Measurements from ENCODE around the gene TNK2. TPM values are rescaled to one million over a fixed set of nuclear protein-coding genes. Genes with fewer than 3 reads are reported as not detected.

The TNK2 gene
- total RNA-seq, 1 experiment from 2014 or later: 55.1 TPM

GRCh38 chr3:195893044-195893395, 15.3 kb downstream of the TNK2 start:
- ChIA-PET CTCF (interaction anchor here (2.0 to 4.8 kb wide), 3 partner anchors 16 to 35 kb away, joined by 8 to 53 read pairs (median 37); no protein-coding TSS in a partner anchor), POLR2A (no interaction called here), RAD21 (ENCODE audit: low non-redundant PET in 1 of 2, low total read pairs in 2 of 2, uncharacterized antibody in 2 of 2, unreplicated experiment in 2 of 2) (no interaction called here)
- DNase-seq (ENCODE audit: low read depth, low spot score) (no peak), ATAC-seq (no peak)
- intact Hi-C loops (cut with micrococcal nuclease): no loop called here
- H4K20me1 ChIP-seq (ENCODE audit: insufficient read depth): no peaks in the 10 kb centered on the region
- H3K9ac ChIP-seq (ENCODE audit: low read length): no peak overlapping the region
- peaks cover 15 to 36% of the 10 kb centered on the region in 2 experiments for H3K4me1 ChIP-seq (ENCODE audit: control insufficient read depth in 1 of 2, insufficient read depth in 2 of 2, low read length in 2 of 2)
- no peak overlapping the region for H3K27ac ChIP-seq (ENCODE audit: low read depth, low read length)
- H3K79me2 ChIP-seq (ENCODE audit: insufficient read depth, low read length): no peaks in the 10 kb centered on the region
- no peaks in the 10 kb centered on the region for H3K9me3 ChIP-seq (ENCODE audit: control insufficient read depth in 1 of 2, insufficient read depth in 1 of 2, low read depth in 1 of 2, low read length in 2 of 2)
- no peak overlapping the region for H3K4me2 ChIP-seq (ENCODE audit: low read length)
- TF ChIP-seq YY1 (IDR thresholded peaks at IDR 0.05; ENCODE audit: extremely low read depth, insufficient replicate concordance, low read depth, low read length) (no peak), EZH2phosphoT487 (IDR thresholded peaks at IDR 0.05; ENCODE audit: borderline replicate concordance) (no peak), JUND (IDR thresholded peaks at IDR 0.05) (no peak), POLR2AphosphoS5 (IDR thresholded peaks at IDR 0.05; ENCODE audit: low read depth, low read length) (no peak)
- BruUV-seq (replicated peaks): no TSS peak
- no peak overlapping the region for H2AFZ ChIP-seq (ENCODE audit: low read depth, low read length, poor library complexity, severe bottlenecking)
- no peaks in the 10 kb centered on the region; a peak in 1 of 4 replicates for H3K36me3 ChIP-seq (ENCODE audit: control insufficient read depth in 1 of 2, insufficient read depth in 2 of 2, low read length in 2 of 2)
- no peaks in the 10 kb centered on the region for H3K27me3 ChIP-seq (ENCODE audit: insufficient read depth, low read length)
- no peaks in the 10 kb centered on the region for H3K9me2 ChIP-seq (ENCODE audit: insufficient read depth)
- no peak overlapping the region for H3K4me3 ChIP-seq (replicated peaks in 1 of 2; ENCODE audit: low read depth in 1 of 2, low read length in 2 of 2)

GRCh38 chr3:195892105-195893043, 16.0 kb downstream of the TNK2 start:
- H3K9ac ChIP-seq (ENCODE audit: low read length): no peak overlapping the region
- H3K4me2 ChIP-seq (ENCODE audit: low read length): no peak overlapping the region
- POLR2A ChIA-PET: no interaction called here
- no peak overlapping the region for H3K4me3 ChIP-seq (replicated peaks in 1 of 2; ENCODE audit: low read depth in 1 of 2, low read length in 2 of 2)
- TF ChIP-seq JUND (IDR thresholded peaks at IDR 0.05) (no peak), POLR2A (IDR thresholded peaks at IDR 0.05; ENCODE audit: borderline replicate concordance, extremely low read depth, insufficient read depth, insufficient read length) (no peak), SP1 (IDR thresholded peaks at IDR 0.05; ENCODE audit: low read depth) (no peak), SRF (IDR thresholded peaks at IDR 0.05; ENCODE audit: low read depth) (no peak), CTCF (IDR thresholded peaks at IDR 0.05 in 2 of 3, conservative IDR thresholded peaks at IDR 0.05 in 1 of 3; ENCODE audit: borderline replicate concordance in 1 of 3, insufficient read depth in 1 of 3, low read depth in 2 of 3, low read length in 2 of 3) (no peak), CEBPB (IDR thresholded peaks at IDR 0.05; ENCODE audit: low read depth) (no peak), EZH2 (IDR thresholded peaks at IDR 0.05) (no peak), CBX3 (IDR thresholded peaks at IDR 0.05; ENCODE audit: low read depth) (no peak), FOSL1 (IDR thresholded peaks at IDR 0.05; ENCODE audit: low read depth) (no peak), MAX (IDR thresholded peaks at IDR 0.05) (no peak), YY1 (IDR thresholded peaks at IDR 0.05; ENCODE audit: extremely low read depth, insufficient replicate concordance, low read depth, low read length) (no peak), ZBTB33 (IDR thresholded peaks at IDR 0.05; ENCODE audit: extremely low read depth, insufficient replicate concordance, low read length) (no peak), SIN3A (IDR thresholded peaks at IDR 0.05; ENCODE audit: low read depth) (no peak), POLR2AphosphoS5 (IDR thresholded peaks at IDR 0.05; ENCODE audit: low read depth, low read length) (no peak)
- H2AFZ ChIP-seq (ENCODE audit: low read depth, low read length, poor library complexity, severe bottlenecking): no peak overlapping the region
- no TSS peak for BruUV-seq (replicated peaks)
- DNase-seq (ENCODE audit: low read depth, low spot score) (no peak), ATAC-seq (no peak)
- CTCF ChIA-PET: interaction anchor here (1.1 to 2.3 kb wide), 2 partner anchors 33 to 35 kb away, joined by 3 to 53 read pairs; no protein-coding TSS in a partner anchor
- no peaks in the 10 kb centered on the region for H3K9me3 ChIP-seq (ENCODE audit: control insufficient read depth in 1 of 2, insufficient read depth in 1 of 2, low read depth in 1 of 2, low read length in 2 of 2)
- H3K36me3 ChIP-seq (ENCODE audit: control insufficient read depth in 1 of 2, insufficient read depth in 2 of 2, low read length in 2 of 2): no peaks in the 10 kb centered on the region; a peak in 1 of 4 replicates
- H3K27me3 ChIP-seq (ENCODE audit: insufficient read depth, low read length): no peaks in the 10 kb centered on the region
- RAD21 ChIA-PET (ENCODE audit: low non-redundant PET in 1 of 2, low total read pairs in 2 of 2, uncharacterized antibody in 2 of 2, unreplicated experiment in 2 of 2): no interaction called here
- no peak overlapping the region for H3K27ac ChIP-seq (ENCODE audit: low read depth, low read length)
- intact Hi-C loops (cut with micrococcal nuclease): no loop called here
- H3K79me2 ChIP-seq (ENCODE audit: insufficient read depth, low read length): no peaks in the 10 kb centered on the region
- no peaks in the 10 kb centered on the region for H3K9me2 ChIP-seq (ENCODE audit: insufficient read depth)
- H3K4me1 ChIP-seq (ENCODE audit: control insufficient read depth in 1 of 2, insufficient read depth in 2 of 2, low read length in 2 of 2): peaks cover 11 to 31% of the 10 kb centered on the region in 2 experiments
- no peaks in the 10 kb centered on the region for H4K20me1 ChIP-seq (ENCODE audit: insufficient read depth)

All from HCT116 (cell line).